Duodenal mucosa (tissue), 2 donors: ENCODE data around the gene CHMP6.

Experiments
- H3K27ac ChIP-seq: one replicate; pipeline ENCODE4 v1.7.0; 2013; ENCODE audit warnings: low read depth, low read length
- H3K27me3 ChIP-seq, 2 donors: one replicate each; pipeline ENCODE4 v1.7.0; 2013; ENCODE audit warnings: low read length in 2 of 2, control low read depth in 1 of 2; ENCODE audit not compliant: insufficient read depth in 2 of 2, control insufficient read depth in 1 of 2
- H3K36me3 ChIP-seq, 2 donors: one replicate each; pipeline ENCODE4 v1.7.0; 2013; ENCODE audit warnings: low read length in 2 of 2, control low read depth in 1 of 2; ENCODE audit not compliant: insufficient read depth in 2 of 2, control insufficient read depth in 1 of 2
- H3K4me1 ChIP-seq, 2 donors: one replicate each; pipeline ENCODE4 v1.7.0; 2013; ENCODE audit warnings: low read length in 2 of 2, control low read depth in 1 of 2; ENCODE audit not compliant: insufficient read depth in 2 of 2, control insufficient read depth in 1 of 2
- H3K4me3 ChIP-seq, 2 donors: one replicate each; pipeline ENCODE4 v1.7.0; 2013; ENCODE audit warnings: low read length in 2 of 2, low read depth in 1 of 2
- H3K9ac ChIP-seq, 2 donors: one replicate each; pipeline ENCODE4 v1.7.0; 2013; ENCODE audit warnings: low read length in 2 of 2, low read depth in 1 of 2
- H3K9me3 ChIP-seq, 2 donors: one replicate each; pipeline ENCODE4 v1.7.0; 2013; ENCODE audit warnings: low read length in 2 of 2, control low read depth in 1 of 2; ENCODE audit not compliant: control insufficient read depth in 1 of 2

The CHMP6 gene

GRCh38 chr17:80996422-80997305, 5.0 kb downstream of the CHMP6 start:
- no peak overlapping the region for H3K4me3 ChIP-seq
- H3K9me3 ChIP-seq = no peaks in the 10 kb centered on the region
- H3K27me3 ChIP-seq = no peaks in the 10 kb centered on the region
- H3K4me1 ChIP-seq = peaks cover 24 to 35% of the 10 kb centered on the region in 2 donors
- peaks cover 28 to 58% of the 10 kb centered on the region in 2 donors for H3K36me3 ChIP-seq
- H3K27ac ChIP-seq = no peak overlapping the region
- no peak overlapping the region for H3K9ac ChIP-seq

GRCh38 chr17:80997424-80998117, 5.9 kb downstream of the CHMP6 start:
- H3K27ac ChIP-seq = no peak overlapping the region
- peaks cover 32 to 41% of the 10 kb centered on the region in 2 donors for H3K4me1 ChIP-seq
- no peak overlapping the region for H3K9ac ChIP-seq
- no peaks in the 10 kb centered on the region for H3K9me3 ChIP-seq
- no peak overlapping the region for H3K4me3 ChIP-seq
- peaks cover 28 to 58% of the 10 kb centered on the region in 2 donors for H3K36me3 ChIP-seq
- no peaks in the 10 kb centered on the region for H3K27me3 ChIP-seq

- H3K9me3 ChIP-seq = no peaks in the 10 kb centered on the region
- no peaks in the 10 kb centered on the region for H3K27me3 ChIP-seq
- peaks cover 28 to 58% of the 10 kb centered on the region in 2 donors for H3K36me3 ChIP-seq
- H3K27ac ChIP-seq = no peak overlapping the region
- H3K4me1 ChIP-seq = peaks cover 29 to 38% of the 10 kb centered on the region in 2 donors
- H3K9ac ChIP-seq = no peak overlapping the region
- H3K4me3 ChIP-seq = no peak overlapping the region
These were observed 6.6 kb downstream of the CHMP6 start for GRCh38 chr17:80998118-80998747.

GRCh38 chr17:80998748-80999535, 7.3 kb downstream of the CHMP6 start:
- H3K4me3 ChIP-seq = no peak overlapping the region
- peaks cover 0 to 4% of the 10 kb centered on the region in 2 donors for H3K27me3 ChIP-seq
- no peaks in the 10 kb centered on the region for H3K9me3 ChIP-seq
- peaks cover 25 to 33% of the 10 kb centered on the region in 2 donors for H3K4me1 ChIP-seq
- no peak overlapping the region for H3K27ac ChIP-seq
- no peak overlapping the region for H3K9ac ChIP-seq
- peaks cover 28 to 58% of the 10 kb centered on the region in 2 donors for H3K36me3 ChIP-seq

- Histone ChIP-seq H3K9ac (no peak overlapping the region), H3K4me3 (no peak overlapping the region), H3K36me3 (peaks cover 28 to 54% of the 10 kb centered on the region in 2 donors), H3K27me3 (peaks cover 4 to 8% of the 10 kb centered on the region in 2 donors), H3K27ac (no peak overlapping the region), H3K4me1 (peaks cover 28 to 37% of the 10 kb centered on the region in 2 donors), H3K9me3 (no peaks in the 10 kb centered on the region)
These were observed 8.1 kb downstream of the CHMP6 start for GRCh38 chr17:80999536-81000333.

- Histone ChIP-seq H3K9me3 (no peaks in the 10 kb centered on the region), H3K36me3 (peaks cover 23 to 50% of the 10 kb centered on the region in 2 donors), H3K27ac (no peak overlapping the region), H3K4me1 (peaks cover 28 to 38% of the 10 kb centered on the region in 2 donors), H3K27me3 (peaks cover 5 to 10% of the 10 kb centered on the region in 2 donors), H3K9ac (no peak overlapping the region), H3K4me3 (no peak overlapping the region)
These were observed 8.6 kb downstream of the CHMP6 start for GRCh38 chr17:81000334-81000630.

- Histone ChIP-seq H3K4me1 (peaks cover 28 to 38% of the 10 kb centered on the region in 2 donors), H3K36me3 (peaks cover 19 to 45% of the 10 kb centered on the region in 2 donors), H3K27me3 (peaks cover 6 to 10% of the 10 kb centered on the region in 2 donors), H3K27ac (no peak overlapping the region), H3K9ac (no peak overlapping the region), H3K9me3 (no peaks in the 10 kb centered on the region), H3K4me3 (no peak overlapping the region)
These were observed 9.2 kb downstream of the CHMP6 start for GRCh38 chr17:81000631-81001357.

GRCh38 chr17:81002013-81002384, 10.4 kb downstream of the CHMP6 start:
- Histone ChIP-seq H3K27ac (no peak overlapping the region), H3K36me3 (peaks cover 14 to 34% of the 10 kb centered on the region in 2 donors), H3K9me3 (no peaks in the 10 kb centered on the region), H3K27me3 (peaks cover 8 to 16% of the 10 kb centered on the region in 2 donors), H3K9ac (no peak overlapping the region), H3K4me1 (peaks cover 28 to 38% of the 10 kb centered on the region in 2 donors), H3K4me3 (peak overlapping the region in 1 of 2 donors; percentile 6)
